ENCODE data around the gene KMT5C.

GRCh38 chr19:55345101-55345817 is 5.6 kb downstream of the KMT5C start:
- TF ChIP-seq MAX (IDR thresholded peaks at IDR 0.05; ENCODE audit: low read depth, low read length) (no peak), POLR2A (IDR thresholded peaks at IDR 0.05; ENCODE audit: extremely low read depth, insufficient read length) (no peak), MYC (IDR thresholded peaks at IDR 0.05; ENCODE audit: low read depth, low read length) (no peak)
- TF ChIP-seq, protein P1, sequence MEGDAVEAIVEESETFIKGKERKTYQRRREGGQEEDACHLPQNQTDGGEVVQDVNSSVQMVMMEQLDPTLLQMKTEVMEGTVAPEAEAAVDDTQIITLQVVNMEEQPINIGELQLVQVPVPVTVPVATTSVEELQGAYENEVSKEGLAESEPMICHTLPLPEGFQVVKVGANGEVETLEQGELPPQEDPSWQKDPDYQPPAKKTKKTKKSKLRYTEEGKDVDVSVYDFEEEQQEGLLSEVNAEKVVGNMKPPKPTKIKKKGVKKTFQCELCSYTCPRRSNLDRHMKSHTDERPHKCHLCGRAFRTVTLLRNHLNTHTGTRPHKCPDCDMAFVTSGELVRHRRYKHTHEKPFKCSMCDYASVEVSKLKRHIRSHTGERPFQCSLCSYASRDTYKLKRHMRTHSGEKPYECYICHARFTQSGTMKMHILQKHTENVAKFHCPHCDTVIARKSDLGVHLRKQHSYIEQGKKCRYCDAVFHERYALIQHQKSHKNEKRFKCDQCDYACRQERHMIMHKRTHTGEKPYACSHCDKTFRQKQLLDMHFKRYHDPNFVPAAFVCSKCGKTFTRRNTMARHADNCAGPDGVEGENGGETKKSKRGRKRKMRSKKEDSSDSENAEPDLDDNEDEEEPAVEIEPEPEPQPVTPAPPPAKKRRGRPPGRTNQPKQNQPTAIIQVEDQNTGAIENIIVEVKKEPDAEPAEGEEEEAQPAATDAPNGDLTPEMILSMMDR (IDR thresholded peaks at IDR 0.05; ENCODE audit: low read depth, low read length), result no peak
